Fibroblast of skin of scalp (primary cell): ENCODE measurements around the gene SBDS.
"Not testable (repeated sequence)": the region's sequence is repeated elsewhere in the genome, so short reads cannot be mapped to it uniquely, and the experiment has no call there.

Experiments
- DNase-seq: peaks from one replicate; pipeline ENCODE4 v3.0.0-alpha.2; 2013

Gene SBDS

DNA sequence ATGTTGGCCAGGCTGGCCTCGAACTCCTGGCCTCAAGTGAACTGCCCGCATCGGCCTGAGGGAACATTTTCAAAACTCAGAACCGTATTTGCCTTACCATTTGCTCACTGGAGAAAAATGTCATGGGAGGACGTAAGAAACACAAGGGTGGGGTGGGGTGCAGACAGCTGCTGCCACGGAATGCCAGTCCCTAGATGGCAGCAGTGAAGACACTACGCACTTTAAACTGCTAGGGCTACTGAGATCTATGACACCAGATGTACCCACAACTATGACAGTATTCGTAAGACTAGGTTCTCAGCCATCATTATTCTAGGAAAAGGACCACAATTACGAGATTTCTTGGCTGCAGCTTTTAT, 716 bp downstream of the SBDS start:
- peak; percentile 92 for DNase-seq

DNA sequence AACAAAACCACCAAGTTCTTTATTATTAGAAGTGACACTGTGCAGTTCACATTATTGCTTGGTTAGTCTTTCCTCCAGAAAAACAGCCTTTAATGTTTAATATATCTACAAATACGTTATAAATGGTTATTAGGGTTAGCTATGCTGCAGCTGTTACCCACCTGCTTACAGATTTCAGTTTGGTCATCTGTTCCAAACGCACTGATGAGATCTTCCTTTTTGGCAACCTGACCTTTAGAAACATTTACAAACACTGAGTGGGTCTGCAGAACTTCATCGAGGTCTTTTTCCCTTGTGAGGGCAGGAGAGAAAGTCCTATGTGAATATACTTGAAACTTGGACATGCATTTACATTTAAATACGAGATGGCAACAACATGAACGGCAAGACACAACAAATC, 1.3 kb downstream of the SBDS start:
- not testable (repeated sequence) for DNase-seq

DNA sequence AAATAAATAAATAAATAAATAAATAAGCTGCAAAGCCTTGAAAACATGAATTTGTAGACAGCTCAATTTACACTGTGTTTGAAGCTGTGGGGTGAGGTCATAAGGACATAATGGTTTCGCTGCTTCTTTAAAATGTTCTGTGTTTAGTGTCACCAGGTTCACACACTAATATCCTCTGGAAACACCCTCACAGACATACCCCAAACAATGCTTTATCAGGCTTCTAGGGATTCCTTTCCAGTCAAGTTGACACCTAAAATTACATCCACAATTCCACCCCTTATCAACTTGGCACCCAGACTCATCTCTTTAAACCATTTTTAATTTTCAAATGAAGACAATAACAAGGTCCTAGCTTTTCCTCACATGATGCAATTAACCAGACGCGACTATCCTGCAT, 5.8 kb downstream of the SBDS start:
- DNase-seq = not testable (repeated sequence)

DNA sequence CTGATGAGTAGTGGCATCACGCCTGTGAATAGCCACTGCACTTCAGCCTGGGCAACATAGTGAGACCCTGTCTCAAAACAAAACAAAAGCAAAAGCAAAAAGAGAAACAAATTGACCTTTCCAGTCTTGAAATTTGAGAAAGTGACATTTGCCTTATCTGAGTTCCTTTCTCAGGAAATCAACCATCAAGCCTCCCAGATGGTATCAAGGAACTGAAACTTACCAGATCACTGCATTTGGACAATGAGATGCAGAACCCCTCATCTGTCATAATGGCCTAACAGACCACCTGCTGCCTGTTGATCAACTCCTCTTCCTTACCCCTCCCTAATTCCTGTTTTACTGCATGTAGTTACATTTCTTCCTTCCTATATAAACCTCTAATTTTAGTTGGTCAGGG, 15.1 kb downstream of the SBDS start:
- not testable (repeated sequence) for DNase-seq

DNA sequence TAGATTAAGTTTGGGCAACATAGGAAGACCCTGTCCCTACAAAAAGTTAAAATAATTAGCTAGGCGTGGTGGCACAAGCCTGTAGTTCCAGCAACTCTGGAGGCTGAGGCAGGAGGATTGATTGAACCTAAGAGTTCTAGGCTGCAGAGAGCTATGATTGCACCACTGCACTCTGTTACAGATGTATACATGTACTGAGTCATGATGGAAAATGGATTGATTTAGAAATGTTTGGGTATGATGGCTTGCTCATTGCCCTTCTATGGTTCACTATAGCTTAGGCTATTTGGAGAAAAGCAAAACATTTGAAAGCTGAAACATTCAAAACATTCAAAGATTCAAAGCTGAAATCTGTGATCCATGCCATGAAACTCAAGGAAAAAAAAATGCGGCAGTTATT, 16.4 kb downstream of the SBDS start:
- not testable (repeated sequence) for DNase-seq

DNA sequence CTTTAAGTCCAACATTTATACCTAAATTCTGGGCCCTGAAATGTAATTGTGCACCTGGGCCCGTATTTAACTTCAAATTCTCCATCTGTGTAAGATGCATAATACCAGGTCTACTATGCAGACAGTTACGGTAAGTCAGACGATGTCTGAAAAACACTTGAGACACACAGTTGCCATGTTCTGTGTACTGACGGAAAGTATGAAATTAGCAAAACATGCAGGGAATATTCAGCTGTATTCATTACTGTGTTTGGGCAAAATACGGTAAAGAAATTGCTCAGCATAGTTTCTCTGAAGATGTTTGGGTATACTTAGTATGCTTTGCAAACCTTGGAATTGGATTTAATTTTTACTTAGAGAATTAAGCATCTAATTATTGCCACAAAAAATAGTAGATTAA, 17.1 kb downstream of the SBDS start:
- not testable (repeated sequence) for DNase-seq

DNA sequence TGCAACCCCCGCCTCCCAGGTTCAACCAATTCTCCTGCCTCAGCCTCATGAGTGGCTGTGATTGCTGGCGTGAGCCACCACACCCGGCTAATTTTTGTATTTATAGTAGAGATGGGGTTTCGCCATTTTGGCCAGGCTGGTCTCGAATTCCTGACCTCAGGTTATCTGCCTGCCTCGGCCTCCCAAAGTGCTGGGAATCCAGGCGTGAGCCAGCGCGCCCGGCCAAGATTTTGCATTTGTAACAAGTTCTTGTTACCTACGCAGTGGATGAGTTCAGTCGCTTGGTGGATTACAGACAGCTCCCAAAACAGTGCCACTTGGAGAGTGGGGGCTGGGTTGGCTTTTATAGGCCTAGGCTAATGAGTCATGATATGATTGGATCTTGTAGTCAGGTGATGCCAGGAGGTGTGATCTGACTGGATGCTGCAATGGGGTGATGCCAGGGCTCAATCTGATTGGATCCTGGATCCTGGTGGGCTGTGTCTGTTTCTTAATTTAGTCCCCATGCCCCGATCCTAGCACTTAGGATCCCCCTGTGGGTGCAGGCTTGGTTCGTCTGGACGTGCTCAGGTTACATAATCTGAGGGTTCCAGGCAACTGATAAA, 20.3 kb downstream of the SBDS start:
- DNase-seq = peak; percentile 9

DNA sequence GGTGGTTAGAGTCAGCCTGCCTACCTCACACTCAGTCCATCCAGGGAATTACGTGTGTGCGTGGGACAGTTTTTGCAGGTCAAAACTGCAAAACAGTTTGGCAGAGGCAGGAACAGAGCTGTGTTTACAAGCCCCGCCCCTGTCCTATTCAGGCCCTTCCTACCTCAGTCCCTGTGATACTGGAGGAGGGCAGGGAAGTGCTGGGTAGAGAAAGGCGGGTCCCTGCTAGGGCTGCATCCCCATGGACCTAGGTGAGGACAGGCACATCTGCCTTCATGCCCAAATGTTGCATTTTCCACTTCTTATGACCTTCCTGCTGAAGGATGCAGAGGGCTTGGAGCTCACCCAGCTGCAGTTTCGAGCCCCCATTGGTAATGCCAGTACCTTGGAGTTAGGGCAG, 25.1 kb downstream of the SBDS start:
- DNase-seq = no peak

DNA sequence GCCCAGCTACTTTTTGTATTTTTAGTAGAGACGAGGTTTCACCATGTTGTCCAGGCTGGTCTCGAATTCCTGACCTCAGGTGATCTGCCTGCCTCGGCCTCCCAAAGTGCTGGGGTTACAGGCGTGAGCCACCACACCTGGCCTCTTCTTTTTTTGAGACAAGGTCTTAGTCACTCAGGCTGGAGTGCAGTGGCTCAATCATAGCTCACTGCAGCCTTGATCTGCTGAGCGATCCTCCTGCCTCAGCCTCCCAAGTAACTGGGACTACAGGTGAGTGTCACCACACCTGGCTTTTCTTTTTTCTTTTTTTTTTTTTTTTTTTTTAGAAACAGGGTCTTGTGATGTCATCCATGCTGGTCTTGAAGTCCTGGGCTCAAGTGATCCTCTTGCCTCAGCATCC, 26.4 kb downstream of the SBDS start:
- DNase-seq = not testable (repeated sequence)

DNA sequence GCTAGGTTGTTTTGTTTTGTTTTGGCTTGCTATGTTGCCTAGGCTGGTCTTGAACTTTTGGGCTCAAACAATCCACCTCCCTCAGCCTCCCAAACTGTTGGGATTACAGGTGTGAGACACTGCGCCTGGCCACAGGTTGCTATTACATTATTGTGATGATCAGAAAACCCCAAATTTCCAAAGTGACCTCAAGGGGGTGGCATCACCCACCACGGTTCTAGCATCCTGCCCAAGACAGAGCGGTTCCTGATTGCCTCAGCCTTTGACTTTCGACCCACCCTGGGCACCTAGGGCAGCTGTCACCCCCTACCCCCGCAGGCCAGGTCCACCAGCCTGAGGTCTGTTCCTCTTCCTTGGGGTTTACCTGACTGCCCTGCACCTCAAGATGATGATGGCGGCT, 28.4 kb downstream of the SBDS start:
- DNase-seq = no peak

DNA sequence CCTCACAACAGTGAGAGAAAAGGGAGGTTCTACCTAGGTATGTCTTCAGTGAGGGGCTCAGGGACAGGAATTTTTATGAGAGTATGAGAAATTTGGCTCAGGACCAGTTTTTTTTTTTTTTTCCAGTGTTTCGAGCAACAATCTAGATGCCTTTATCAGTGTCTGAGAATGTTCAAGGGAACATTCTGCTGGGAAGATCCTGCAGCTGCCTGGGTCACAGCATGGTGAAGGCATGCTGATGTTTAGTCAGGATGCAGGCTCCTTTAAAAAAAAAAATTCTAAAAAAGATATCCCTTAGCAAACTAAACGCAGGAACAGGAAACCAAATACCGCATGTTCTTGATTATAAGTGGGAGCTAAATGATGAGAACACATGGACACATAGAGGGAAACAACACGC, 31.0 kb downstream of the SBDS start:
- DNase-seq = peak; percentile 36

DNA sequence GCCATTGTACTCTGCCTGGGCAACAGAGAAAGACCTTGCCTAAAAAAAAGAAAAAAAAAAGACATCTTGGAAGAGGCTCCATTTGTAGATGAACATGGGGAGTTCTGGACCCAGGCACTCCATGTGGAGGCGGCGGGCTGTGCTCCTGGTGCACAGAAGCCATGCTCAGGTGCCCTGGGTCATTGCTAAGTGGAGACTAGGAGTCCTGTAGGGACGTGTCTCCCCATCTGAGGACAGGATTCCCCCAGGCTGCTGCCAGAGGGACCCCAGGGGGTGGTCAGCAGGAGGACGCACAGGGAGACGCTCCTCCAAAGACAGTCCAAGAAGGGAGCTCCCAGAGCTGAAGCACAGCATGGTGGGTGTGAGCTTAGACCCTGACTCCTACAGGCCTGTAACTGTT, 34.3 kb downstream of the SBDS start:
- DNase-seq = no peak

DNA sequence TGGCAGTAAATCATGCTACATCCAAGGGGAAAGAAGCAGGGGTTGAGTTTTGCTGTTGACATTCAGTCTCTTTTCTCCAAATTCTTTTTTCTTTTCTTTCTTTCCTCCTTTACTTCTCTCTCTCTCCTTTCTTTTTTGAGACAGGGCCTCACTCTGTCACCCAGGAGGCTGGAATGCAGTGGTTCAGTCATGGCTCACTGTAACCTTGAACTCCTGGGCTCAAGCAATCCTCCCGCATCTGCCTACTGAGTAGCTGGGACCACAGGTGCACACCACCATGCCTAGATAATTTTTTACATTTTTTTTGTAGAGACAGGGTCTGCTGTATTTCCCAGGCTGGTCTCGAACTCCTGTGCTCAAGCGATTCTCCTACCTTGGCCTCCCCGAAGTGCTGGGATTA, 35.2 kb downstream of the SBDS start:
- no peak for DNase-seq

DNA sequence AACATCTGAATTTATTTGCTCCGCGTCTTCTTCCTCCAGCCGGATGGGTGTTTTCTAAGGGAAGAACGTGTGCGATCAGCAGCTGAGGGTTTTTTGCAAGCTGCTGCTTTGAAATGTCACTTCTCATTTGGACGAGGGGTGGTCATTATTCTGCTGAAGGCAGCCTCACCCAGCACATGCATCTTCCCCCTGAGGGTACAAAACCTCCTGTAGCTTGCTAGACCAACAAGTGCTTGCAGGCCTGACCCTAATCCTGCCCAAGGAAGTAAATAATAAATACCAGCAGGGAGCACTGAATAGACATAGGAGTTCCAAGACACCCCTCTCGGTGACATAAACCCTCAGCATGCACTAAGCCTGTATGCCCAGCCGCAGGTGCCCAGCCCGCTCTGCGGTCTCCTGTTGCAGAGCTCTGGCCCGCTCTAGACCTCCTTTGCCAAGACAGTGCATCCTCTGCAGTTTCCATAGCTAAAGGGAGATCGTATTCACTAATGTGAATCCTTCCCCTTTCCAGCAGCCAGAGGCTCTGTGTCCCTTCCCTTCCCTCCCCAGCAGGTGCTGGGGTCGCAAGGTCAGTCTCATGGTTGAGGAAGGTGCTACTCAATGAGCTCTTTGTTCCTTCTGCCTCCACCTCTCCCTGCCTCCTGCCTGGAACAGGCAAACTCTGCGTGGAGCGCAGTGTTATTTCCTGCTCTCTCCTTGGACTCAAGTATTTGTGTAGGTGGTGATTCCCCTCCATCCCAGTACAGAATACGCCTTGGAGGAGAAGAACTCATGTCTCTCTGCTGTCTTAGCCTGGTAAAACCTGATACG, 36.6 kb downstream of the SBDS start:
- no peak for DNase-seq

DNA sequence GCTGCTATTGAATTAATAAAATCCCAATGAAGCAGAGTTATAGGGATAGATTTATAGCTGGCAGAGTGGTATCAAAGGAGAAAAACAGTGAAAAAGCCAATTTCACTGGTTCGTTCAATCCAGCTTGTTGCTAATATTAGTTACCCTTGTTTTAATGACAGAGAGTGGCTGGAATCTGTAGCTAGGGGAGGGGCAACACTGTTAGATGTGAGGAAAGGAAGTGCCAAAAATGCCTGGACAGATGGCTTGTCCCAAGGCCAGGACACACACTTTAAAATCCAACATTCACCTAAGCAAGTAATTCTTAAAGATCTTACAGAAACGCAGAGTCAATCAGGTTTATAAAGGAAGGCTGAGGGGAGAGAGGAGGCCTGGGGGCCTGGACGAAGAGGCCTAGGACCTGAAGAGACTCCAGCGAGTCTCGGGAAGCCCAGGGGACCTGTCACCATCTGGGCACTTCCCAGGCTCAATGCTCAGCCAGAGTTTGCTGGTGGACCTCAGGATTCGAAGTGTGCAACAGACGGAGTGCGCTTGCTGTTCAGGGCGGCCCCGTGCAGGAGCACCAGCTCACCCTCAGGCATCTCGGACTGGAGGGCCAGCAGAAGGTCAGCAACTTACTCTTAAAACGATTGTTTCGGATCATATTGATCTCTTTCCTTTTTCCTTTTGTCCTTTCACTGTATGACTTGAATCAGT, 37.6 kb downstream of the SBDS start:
- peak; percentile 11 for DNase-seq

DNA sequence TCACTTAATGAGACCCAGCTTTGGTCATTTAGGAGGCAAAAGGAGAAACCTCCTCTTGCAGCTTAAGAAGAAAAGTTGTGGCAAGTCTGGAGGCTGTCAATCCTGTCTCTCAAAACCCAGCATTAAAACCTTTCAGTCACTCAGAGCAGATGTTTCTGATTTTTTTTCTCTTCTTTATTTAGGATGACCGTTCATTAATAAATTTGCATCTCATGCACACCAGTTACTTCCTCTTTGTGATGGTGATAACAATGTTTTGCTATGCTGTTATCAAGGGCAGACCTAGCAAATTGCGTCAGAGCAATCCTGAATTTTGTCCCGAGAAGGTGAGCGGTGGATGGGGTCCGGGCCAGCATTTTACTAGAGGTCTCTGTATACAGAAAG, 42.4 kb downstream of the SBDS start:
- DNase-seq = no peak

DNA sequence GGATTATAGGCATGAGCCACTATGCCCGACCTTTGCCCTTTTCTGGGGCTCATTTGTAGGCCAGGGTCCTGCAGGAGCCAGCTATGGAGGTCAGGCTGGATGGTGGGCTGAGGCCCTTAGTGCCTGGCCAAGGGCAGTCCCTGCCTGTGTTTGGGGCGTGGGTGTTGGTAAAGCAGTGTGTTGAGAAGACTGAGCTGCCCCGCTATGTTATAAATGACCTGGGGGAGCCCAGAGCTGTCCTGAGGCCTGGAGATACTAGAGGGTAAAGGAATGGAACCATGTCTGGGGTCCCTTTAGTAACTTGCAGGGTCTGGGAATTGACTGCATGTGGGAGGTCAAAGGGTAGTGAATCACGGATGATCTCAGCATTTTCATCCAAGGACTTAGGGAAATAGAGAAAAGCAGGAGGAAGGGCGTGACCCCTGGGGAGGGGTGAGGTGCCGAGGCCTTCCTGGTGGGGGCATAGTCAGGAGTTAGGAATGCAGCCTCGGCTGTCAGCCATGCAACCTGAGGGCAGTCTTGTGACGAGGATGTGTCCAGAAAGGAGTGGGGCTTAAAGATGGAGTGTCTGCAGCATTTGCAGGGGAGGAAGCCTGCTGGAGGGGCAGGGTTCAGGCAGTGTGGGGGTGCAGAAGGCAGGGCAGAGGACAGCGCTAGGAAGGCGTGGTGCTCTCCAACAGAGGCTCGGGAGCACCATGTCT, 42.9 kb downstream of the SBDS start:
- peak; percentile 27 for DNase-seq

DNA sequence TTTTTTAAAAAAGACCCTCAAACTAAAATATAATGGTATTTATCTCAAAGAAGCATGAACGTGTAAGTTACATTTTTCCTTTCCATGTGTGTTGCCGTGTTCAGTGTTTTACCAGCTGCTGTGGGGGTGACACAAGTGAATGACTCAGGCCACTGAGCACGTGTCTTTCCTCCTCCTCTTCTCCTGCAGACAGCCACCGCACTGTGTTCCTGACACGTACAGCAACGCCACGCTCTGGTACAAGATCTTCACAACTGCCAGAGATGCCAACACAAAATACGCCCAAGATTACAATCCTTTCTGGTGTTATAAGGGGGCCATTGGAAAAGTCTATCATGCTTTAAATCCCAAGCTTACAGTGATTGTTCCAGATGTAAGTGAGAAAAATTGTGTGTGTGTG, 44.6 kb downstream of the SBDS start:
- DNase-seq = no peak

DNA sequence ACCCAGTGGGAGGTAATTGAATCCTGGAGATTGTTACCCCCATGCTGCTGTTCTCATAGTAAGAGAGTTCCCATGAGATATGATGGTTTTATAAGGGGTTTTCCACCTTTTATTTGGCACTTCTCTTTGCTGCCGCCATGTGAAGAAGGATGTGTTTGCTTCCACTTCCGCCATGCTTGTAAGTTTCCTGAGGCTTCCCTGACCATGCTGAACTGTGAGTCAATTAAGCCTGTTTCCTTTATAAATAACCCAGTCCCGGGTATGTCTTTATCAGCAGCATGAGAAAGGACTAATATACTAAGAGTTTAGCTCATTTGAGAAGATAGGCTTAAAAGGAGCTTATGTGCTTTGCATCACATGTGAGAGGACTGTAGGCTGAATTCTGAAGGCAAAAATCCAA, 45.1 kb downstream of the SBDS start:
- no peak for DNase-seq

DNA sequence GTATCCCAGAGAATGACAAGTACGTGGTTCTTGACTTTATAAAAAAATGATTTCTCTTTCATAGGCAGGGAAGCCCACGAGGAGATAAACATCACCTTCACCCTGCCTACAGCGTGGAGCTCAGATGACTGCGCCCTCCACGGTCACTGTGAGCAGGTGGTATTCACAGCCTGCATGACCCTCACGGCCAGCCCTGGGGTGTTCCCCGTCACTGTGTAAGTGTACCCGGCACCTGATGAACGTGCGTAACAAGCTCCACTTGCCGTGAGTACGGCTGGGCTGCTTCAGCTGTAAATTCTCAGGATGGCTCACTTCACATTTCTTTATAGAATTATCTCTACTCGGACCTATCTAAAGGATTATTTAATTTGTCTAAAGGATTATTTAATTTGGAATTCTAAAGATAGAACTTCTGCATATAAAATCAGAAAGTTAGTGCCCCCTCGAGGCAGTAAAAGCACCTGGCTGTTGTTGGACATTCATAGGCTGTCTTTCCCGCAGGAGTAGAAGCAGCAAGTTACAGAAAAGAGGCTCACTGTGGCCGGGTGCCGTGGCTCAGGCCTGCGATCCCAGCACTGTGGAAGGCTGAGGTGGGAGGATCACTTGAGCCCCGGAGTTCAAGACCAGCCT, 46.8 kb downstream of the SBDS start:
- DNase-seq = no peak

DNA sequence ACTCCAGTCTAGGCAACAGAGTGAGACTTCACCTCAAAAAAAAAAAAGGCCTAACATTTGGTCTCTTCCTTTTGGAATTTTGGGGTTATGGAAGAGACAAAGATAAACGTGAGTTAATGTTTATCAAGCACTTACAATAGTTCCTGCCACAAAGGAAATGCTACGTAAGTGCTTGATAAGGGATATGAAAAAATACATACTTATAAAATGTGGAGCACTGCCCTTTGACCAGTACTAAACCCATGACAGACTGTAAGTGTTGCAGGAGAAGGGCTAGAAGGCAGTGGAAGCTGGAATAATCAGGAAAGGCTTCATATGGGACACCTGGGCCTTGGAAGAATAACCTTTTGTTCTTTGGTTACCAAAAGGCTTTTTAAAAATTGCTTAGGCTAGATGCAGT, 48.8 kb downstream of the SBDS start:
- DNase-seq = no peak

DNA sequence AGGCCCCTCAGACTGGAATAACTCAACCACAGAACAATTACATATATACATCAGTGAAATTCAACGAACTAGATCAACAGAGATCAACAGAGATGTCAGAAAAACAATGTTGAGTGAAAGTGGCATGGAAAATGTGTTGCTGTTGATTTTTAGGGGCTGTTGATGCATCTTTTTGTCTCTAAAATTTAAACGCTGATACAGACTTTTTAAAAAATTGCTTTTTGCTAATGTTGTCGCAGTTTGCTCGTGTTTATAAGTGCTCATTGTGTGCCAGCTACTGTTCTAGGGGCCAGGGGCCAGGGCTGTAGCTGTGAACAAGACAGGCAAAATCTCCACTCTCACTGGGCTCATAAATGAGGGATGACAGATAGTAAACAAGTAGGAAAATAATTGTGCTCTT, 56.1 kb downstream of the SBDS start:
- no peak for DNase-seq

DNA sequence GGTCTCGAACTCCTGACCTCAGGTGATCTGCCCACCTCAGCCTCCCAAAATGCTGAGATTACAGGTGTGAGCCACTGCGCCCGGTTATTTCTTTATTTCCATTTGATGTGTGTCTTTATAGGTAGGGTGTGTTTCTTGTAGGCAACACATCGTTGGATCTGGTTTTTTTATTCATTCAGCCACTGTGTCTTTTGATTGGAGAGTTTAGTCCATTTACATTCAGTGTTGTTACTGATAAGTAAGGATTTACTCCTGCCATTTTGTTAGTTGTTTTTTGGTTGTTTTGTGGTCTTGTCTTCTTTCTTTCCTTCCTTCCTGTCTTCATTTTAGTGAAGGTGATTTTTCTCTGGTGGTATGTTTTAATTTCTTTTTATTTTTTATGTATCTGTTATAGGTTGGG, 57.4 kb downstream of the SBDS start:
- DNase-seq = no peak
